Cardiac fibroblast (primary cell): Measurements from ENCODE around the gene NGLY1.

Experiments
- DNase-seq, 2 donors: peaks; one replicate each; pipeline versions ENCODE4 v3.0.0 to v3.0.0-alpha.2; 2010; ENCODE audit warnings: low read depth in 2 of 2
- H3K4me3 ChIP-seq, 2 donors: replicated peaks in 1 of 2; 1 replicate in 1 of 2; 2 replicates in 1 of 2; pipeline ENCODE4 v1.5.1; 2011; ENCODE audit warnings: low read depth in 2 of 2, low read length in 2 of 2, mild to moderate bottlenecking in 2 of 2, moderate library complexity in 1 of 2
- CTCF ChIP-seq: IDR thresholded peaks from one replicate; pipeline ENCODE4 v1.5.1; 2011; ENCODE audit warnings: low read depth, mild to moderate bottlenecking, low read length, inconsistent platforms

NGLY1 gene

DNA sequence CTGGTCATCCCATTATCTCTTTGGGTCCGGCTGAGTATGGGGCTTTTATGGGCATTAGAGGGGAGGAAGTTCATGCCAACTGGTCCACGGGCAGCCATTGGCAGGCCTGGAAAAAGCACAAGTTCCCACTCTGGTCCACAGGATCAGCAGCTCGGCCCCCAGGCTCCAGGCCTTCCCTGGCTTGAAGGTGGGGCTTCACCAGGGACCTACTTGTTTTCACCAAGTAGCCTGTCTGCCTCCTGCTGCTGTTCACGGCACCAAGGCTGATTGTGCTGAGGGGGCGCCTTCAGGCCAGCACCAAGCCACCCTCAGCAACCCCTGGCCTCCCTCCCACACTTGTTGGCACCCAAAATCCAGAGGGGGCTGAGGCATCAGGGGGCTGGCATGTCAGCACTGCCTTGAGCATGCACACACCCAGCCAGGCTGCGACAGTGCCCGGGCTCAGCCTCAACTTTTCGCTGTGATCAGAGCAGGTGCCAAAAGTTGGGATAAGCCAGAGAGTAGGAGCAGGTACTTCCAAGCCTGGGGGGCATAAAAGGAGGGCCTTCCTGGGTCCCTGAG lies 109.4 kb downstream of the NGLY1 start:
- no peak for DNase-seq
- no peak overlapping the region for H3K4me3 ChIP-seq
- TF ChIP-seq CTCF, result no peak
